K562 (cell line): ENCODE measurements around the gene SETD5. TPM values are rescaled to one million over a fixed set of nuclear protein-coding genes. Genes with fewer than 3 reads are reported as not detected.

Experiments
- BACH1 ChIP-seq: fragments of 200-800 bp; sonication (Bioruptor generic); IDR thresholded peaks from 2 replicates; pipeline ENCODE4 v1.6.1; 2016; ENCODE audit warnings: missing genetic modification characterization, missing compliant biosample characterization
- ILF3 ChIP-seq: fragments of 450-650 bp; IDR thresholded peaks from 2 replicates; pipeline ENCODE4 v1.6.1; 2018; ENCODE audit warnings: antibody characterized with exemption, mild to moderate bottlenecking, moderate library complexity, borderline replicate concordance
- IRF2 ChIP-seq: sonication (generic); formaldehyde crosslinking; IDR thresholded peaks from 2 replicates; pipeline ENCODE4 v1.8.1; 2022; ENCODE audit warnings: mild to moderate bottlenecking, missing genetic modification reagents
- MCM7 ChIP-seq, 2 experiments: fragments of 450-650 bp; IDR thresholded peaks; 2 replicates each; pipeline ENCODE4 v1.6.1; 2016 to 2018
- MEIS2 ChIP-seq: fragments of 450-650 bp; IDR thresholded peaks from 2 replicates; pipeline ENCODE4 v1.6.1; 2014; ENCODE audit warnings: mild to moderate bottlenecking; ENCODE audit not compliant: partially characterized antibody
- NCOA4 ChIP-seq: fragments of 450-650 bp; IDR thresholded peaks from 2 replicates; pipeline ENCODE4 v1.6.1; 2018; ENCODE audit warnings: mild to moderate bottlenecking; ENCODE audit not compliant: partially characterized antibody
- NRF1 ChIP-seq, 2 experiments: fragments of 450-650 bp; IDR thresholded peaks in 1 of 2; conservative IDR thresholded peaks in 1 of 2; 2 replicates each; pipeline ENCODE4 v1.6.1; 2014; ENCODE audit warnings: mild to moderate bottlenecking in 2 of 2
- NUFIP1 ChIP-seq: fragments of 450-650 bp; IDR thresholded peaks from 2 replicates; pipeline ENCODE4 v1.6.1; 2018; ENCODE audit not compliant: partially characterized antibody
- RAD51 ChIP-seq: fragments of 450-650 bp; IDR thresholded peaks from 2 replicates; pipeline ENCODE4 v1.7.1; 2016; ENCODE audit warnings: low read depth, mild to moderate bottlenecking, borderline replicate concordance
- THAP7 ChIP-seq: fragments of 250-450 bp; sonication (Bioruptor Pico); IDR thresholded peaks from 2 replicates; pipeline ENCODE4 v1.5.0; 2021
- YBX1 ChIP-seq: fragments of 450-650 bp; IDR thresholded peaks from 2 replicates; pipeline ENCODE4 v1.7.1; 2016; ENCODE audit warnings: mild to moderate bottlenecking
- ZEB2 ChIP-seq: fragments of 450-650 bp; IDR thresholded peaks from 2 replicates; pipeline ENCODE4 v1.6.1; 2016
- ZFPM2 ChIP-seq: fragments of 250-450 bp; sonication (Bioruptor Pico); IDR thresholded peaks from 2 replicates; pipeline ENCODE4 v1.5.1; 2022; ENCODE audit warnings: mild to moderate bottlenecking
- ZNF121 ChIP-seq: sonication (generic); formaldehyde crosslinking; conservative IDR thresholded peaks from 2 replicates; pipeline ENCODE4 v1.8.0; 2022; ENCODE audit warnings: missing genetic modification reagents
- ZNF224 ChIP-seq: sonication (generic); formaldehyde crosslinking; IDR thresholded peaks from 2 replicates; pipeline ENCODE4 v1.8.0; 2022; ENCODE audit warnings: mild to moderate bottlenecking, missing genetic modification reagents
- ZNF395 ChIP-seq: fragments of 200-800 bp; sonication (Bioruptor generic); IDR thresholded peaks from 2 replicates; pipeline ENCODE4 v1.6.1; 2017; ENCODE audit warnings: missing genetic modification characterization, missing compliant biosample characterization
- polyA plus RNA-seq, 8 experiments: library from polyadenylated mRNA; depleted of rRNA in 4 of 8; stranded (reverse) in 5 of 8; unstranded in 3 of 8; fragments of >200 nt; fragmentation: Nextera tagmentation in 2 of 8; fragmentation: Illumina TruSeq in 1 of 8; extraction: Ambion mirVana in 2 of 8; extraction: Trizol in 1 of 8; gene quantifications; 2 replicates each; pipeline versions ENCODE4 v1.2.1 to v1.2.3, GENCODE V29; 2011 to 2014; ENCODE audit warnings: inconsistent platforms in 1 of 8, missing spikeins in 1 of 8
- total RNA-seq, 7 experiments: library from RNA; depleted of rRNA in 6 of 7; stranded (reverse); fragments of >200 nt in 6 of 7; fragmentation: Illumina TruSeq in 2 of 7; extraction: Trizol in 2 of 7; gene quantifications; 2 replicates each; pipeline versions ENCODE4 v1.2.1 to v1.2.3, GENCODE V29; 2011 to 2021; ENCODE audit warnings: low replicate concordance in 1 of 7
- TF ChIP-seq, protein P1 (sequence below): fragments of 450-650 bp; formaldehyde crosslinking; IDR thresholded peaks from 2 replicates; pipeline ENCODE4 v1.4.0; 2020; ENCODE audit warnings: mild to moderate bottlenecking
- TF ChIP-seq, protein P2 (sequence below): fragments of 250-450 bp; sonication (Bioruptor Pico); IDR thresholded peaks from 2 replicates; pipeline ENCODE4 v1.5.0; 2021; ENCODE audit warnings: mild to moderate bottlenecking, moderate library complexity
- TF ChIP-seq, protein P3 (sequence below): sonication (generic); formaldehyde crosslinking; IDR thresholded peaks from 2 replicates; pipeline ENCODE4 v1.4.0; 2020; ENCODE audit warnings: mild to moderate bottlenecking, missing genetic modification reagents

The SETD5 gene
- total and polyA plus RNA-seq, 9 of the 15 experiments (the other 6 are each of a cell fraction or from before 2014, with no cell fraction given) = 20.8 to 135 (median 87.2) TPM

- TF ChIP-seq, protein P1, sequence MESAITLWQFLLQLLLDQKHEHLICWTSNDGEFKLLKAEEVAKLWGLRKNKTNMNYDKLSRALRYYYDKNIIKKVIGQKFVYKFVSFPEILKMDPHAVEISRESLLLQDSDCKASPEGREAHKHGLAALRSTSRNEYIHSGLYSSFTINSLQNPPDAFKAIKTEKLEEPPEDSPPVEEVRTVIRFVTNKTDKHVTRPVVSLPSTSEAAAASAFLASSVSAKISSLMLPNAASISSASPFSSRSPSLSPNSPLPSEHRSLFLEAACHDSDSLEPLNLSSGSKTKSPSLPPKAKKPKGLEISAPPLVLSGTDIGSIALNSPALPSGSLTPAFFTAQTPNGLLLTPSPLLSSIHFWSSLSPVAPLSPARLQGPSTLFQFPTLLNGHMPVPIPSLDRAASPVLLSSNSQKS (CRISPR knock-in tag) = no peak
- TF ChIP-seq ZFPM2 (CRISPR knock-in tag) (no peak), ZEB2 (peak; percentile 69; the same call in 1 of the 2 replicates), ZNF395 (CRISPR knock-in tag) (no peak), BACH1 (no peak), IRF2 (no peak), ZNF121 (CRISPR knock-in tag) (no peak), NUFIP1 (no peak), THAP7 (no peak), RAD51 (peak; percentile 56), NCOA4 (no peak), NRF1 (conservative IDR thresholded peaks at IDR 0.05 in 1 of 2, IDR thresholded peaks at IDR 0.05 in 1 of 2) (peak; percentile 18; a peak in 2 of 4 replicates), MEIS2 (peak; percentile 25), ILF3 (no peak), MCM7 (IDR thresholded peaks at IDR 0.05) (no peak), ZNF224 (CRISPR knock-in tag) (no peak), YBX1 (no peak)
- TF ChIP-seq, protein P2, sequence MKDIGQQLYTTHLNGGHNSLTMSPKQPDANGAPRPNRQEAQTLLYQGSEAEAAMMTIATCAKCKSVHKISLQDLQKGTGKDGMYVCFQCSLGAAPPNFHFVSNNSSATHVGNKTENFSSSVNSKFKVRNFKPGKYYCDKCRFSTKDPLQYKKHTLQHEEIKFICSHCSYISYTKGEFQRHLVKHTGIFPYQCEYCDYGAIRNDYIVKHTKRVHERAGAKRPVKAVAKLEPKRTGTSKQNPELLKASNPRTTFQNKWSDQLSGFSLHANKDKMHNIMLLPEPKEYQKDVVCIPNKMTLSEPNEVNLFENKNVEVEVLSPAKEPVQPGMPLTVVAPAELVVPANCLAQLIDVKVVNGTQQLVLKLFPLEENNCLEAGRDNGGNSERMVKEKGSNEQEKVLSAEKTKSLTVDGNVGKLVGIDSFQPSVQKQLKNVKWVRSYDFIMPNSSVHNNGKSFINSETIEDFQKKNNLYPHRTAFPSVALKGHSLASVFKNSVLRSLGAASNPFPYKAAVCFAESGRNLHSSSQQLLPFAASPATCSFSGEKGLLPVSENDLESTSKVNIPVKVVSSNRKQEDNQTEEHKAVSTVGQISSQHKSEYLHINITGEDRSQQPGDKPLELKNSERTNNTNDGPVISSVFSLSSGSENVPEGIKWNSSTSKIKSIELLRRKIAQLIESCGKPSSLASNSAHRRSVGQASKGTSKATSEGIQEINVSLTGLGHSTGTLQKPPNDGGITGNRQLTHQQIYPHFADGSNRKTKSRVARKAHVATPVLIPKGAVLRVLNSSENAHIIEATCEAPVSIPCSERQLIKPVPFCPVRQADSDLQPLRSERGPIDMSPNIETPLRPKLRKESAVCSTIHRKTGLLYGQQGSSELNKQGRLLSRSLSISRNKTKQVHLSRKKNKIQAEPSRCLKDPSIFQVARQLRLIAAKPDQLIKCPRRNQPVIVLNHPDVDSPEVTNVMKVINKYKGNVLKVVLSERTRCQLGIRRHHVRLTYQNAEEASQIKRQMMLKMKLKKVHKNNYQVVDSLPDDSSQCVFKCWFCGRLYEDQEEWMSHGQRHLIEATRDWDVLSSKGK (CRISPR knock-in tag) = no peak
- TF ChIP-seq, protein P3, sequence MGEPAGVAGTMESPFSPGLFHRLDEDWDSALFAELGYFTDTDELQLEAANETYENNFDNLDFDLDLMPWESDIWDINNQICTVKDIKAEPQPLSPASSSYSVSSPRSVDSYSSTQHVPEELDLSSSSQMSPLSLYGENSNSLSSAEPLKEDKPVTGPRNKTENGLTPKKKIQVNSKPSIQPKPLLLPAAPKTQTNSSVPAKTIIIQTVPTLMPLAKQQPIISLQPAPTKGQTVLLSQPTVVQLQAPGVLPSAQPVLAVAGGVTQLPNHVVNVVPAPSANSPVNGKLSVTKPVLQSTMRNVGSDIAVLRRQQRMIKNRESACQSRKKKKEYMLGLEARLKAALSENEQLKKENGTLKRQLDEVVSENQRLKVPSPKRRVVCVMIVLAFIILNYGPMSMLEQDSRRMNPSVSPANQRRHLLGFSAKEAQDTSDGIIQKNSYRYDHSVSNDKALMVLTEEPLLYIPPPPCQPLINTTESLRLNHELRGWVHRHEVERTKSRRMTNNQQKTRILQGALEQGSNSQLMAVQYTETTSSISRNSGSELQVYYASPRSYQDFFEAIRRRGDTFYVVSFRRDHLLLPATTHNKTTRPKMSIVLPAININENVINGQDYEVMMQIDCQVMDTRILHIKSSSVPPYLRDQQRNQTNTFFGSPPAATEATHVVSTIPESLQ (CRISPR knock-in tag) = no peak
These were observed 12.8 kb downstream of the SETD5 start (continued) for GRCh38 chr3:9409981-9410854.
